Heart right ventricle (tissue), 16 donors: ENCODE measurements around the gene ZBTB48. TPM values are rescaled to one million over a fixed set of nuclear protein-coding genes. Genes with fewer than 3 reads are reported as not detected.

Source experiments
- ATAC-seq, 8 donors: fragments of 200-7000 bp; cut with Tn5 transposase; one replicate each; pipeline ENCODE4 v1.9.1; 2020; ENCODE audit warnings: mild to moderate bottlenecking in 8 of 8, moderate library complexity in 8 of 8, moderate number of reproducible peaks in 1 of 8
- DNase-seq, 2 donors: peaks; one replicate each; pipeline ENCODE4 v3.0.0-alpha.2; 2020
- H3K27ac ChIP-seq, 10 donors: fragments of 200-600 bp; sonication (generic) in 2 of 10; one replicate each; pipeline versions ENCODE4 v1.5.0 to v1.8.0; 2020 to 2022; ENCODE audit warnings: mild to moderate bottlenecking in 3 of 10
- H3K27me3 ChIP-seq, 7 donors: fragments of 200-600 bp; one replicate each; pipeline ENCODE4 v1.8.0; 2021 to 2022; ENCODE audit warnings: mild to moderate bottlenecking in 2 of 7
- H3K36me3 ChIP-seq, 9 donors: fragments of 200-600 bp; sonication (generic) in 1 of 9; one replicate each; pipeline versions ENCODE4 v1.5.0 to v1.8.0; 2020 to 2022; ENCODE audit warnings: mild to moderate bottlenecking in 2 of 9
- H3K4me1 ChIP-seq, 9 donors: fragments of 200-600 bp; sonication (generic) in 1 of 9; one replicate each; pipeline versions ENCODE4 v1.5.0 to v1.8.0; 2020 to 2022; ENCODE audit warnings: mild to moderate bottlenecking in 4 of 9
- H3K4me3 ChIP-seq, 10 donors: fragments of 200-600 bp; sonication (generic) in 2 of 10; one replicate each; pipeline versions ENCODE4 v1.5.0 to v1.8.0; 2020 to 2022; ENCODE audit warnings: mild to moderate bottlenecking in 7 of 10, moderate library complexity in 2 of 10
- H3K9me3 ChIP-seq, 11 donors: fragments of 200-600 bp in 10 of 11; sonication (generic) in 2 of 11; one replicate each; pipeline versions ENCODE4 v1.5.0 to v1.8.0; 2013 to 2022; ENCODE audit warnings: mild to moderate bottlenecking in 2 of 11, control low read depth in 1 of 11, moderate library complexity in 1 of 11
- WGBS, 2 donors: extraction: QIAGEN DNeasy Blood & Tissue Kit; methylation state at CpG; one replicate each; pipeline ENCODE4 v1.1.7; 2013; ENCODE audit warnings: inconsistent platforms in 1 of 2; 5-methylcytosine and 5-hydroxymethylcytosine counted together
- intact Hi-C, 10 donors: fragments of 100-400 bp; cut with DNase I; formaldehyde crosslinking; loops; one replicate each; pipeline versions ENCODE4 v1.11.1 to v1.14.2; 2022
- polyA plus RNA-seq, 2 donors: library from polyadenylated mRNA; stranded (reverse); fragments of 200-250 nt; gene quantifications; one replicate each; pipeline ENCODE4 v1.2.3, GENCODE V29; 2013
- total RNA-seq, 10 donors: library from RNA; stranded (reverse); fragmentation: NEBNext Ultra II Directional in 3 of 10; extraction: Animal tissue kit (Norgen Biotek cat#: 25700) in 3 of 10; gene quantifications; one replicate each; pipeline versions ENCODE4 v1.2.1 to v1.2.4, GENCODE V29; 2021 to 2023
- TF ChIP-seq, protein P1 (sequence below), 9 donors: fragments of 200-600 bp; sonication (generic) in 2 of 9; IDR thresholded peaks; one replicate each; pipeline versions ENCODE4 v1.5.0 to v1.8.0; 2021 to 2022; ENCODE audit warnings: antibody characterized with exemption in 9 of 9, mild to moderate bottlenecking in 5 of 9, moderate library complexity in 1 of 9
- donor health status: Arrhythmogenic right ventricular cardiomyopathy.
- donor health status: ischemic (EF 13 %, LVEDD 7.1; RV severe dilation, severe dysfunction).
- donor health status: healthy with polysubstance abuse.
- donor health status: DM: no; HTN: yes; CAD: no.
- donor health status: DM: no; HTN: no; CAD: no.
- donor health status: ischemic (EF 25% LVEDD 6.9; RV normal size, moderate dysfunction).
- donor health status: ischemic (EF 25% LVEDD 5.7; RV mildly dilated, moderate dysfunction).
- donor health status: healthy.
- donor health status: DM: yes; HTN: yes; CAD: no.
- donor health status: Ischemic cardiomyopathy.
- donor health status: ischemic (EF 35%, LVEDD 5.7; RV mildly dilated, moderate dysfunction).
- donor health status: nonischemic (EF 11% LVEDD 7.7; RV severe dilation, severe dysfunction).
- donor health status: DM: yes; HTN: yes; CAD: no.
- donor health status: PGD.
- donor health status: ischemic (EF 29% LVEDD 5.4; RV normal size, mild dysfunction).
- donor health status: nonischemic (EF 23%, LVEDD 6.1; RV moderate dilation, normal function).

Gene ZBTB48
- total and polyA plus RNA-seq, 12 donors: 7.3 to 41.5 (median 12.4) TPM

DNA sequence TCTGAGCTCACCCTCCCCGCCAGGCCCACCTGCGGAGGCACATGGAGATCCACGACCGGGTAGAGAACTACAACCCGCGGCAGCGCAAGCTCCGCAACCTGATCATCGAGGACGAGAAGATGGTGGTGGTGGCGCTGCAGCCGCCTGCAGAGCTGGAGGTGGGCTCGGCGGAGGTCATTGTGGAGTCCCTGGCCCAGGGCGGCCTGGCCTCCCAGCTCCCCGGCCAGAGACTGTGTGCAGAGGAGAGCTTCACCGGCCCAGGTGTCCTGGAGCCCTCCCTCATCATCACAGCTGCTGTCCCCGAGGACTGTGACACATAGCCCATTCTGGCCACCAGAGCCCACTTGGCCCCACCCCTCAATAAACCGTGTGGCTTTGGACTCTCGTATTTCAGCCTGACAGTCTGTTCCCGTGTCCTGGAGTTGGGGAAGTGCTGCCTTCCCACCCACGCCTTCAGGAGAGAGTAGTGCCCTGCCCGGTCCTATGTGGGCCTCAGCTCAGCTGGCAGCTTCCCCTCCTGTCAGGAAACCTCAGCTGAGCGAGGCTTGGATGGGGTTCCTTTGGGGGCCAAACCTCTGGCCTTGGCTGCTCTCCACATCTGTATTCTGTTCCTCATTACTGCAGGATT lies 9.2 kb downstream of the ZBTB48 start:
- Histone ChIP-seq H3K4me1 (peaks cover 27 to 82% (median 71%) of the 10 kb centered on the region in 9 donors), H3K9me3 (no peaks in the 10 kb centered on the region), H3K36me3 (peaks cover 0 to 83% (median 42%) of the 10 kb centered on the region in 9 donors), H3K4me3 (no peak overlapping the region), H3K27me3 (no peaks in the 10 kb centered on the region), H3K27ac (peak overlapping the region in 9 of 10 donors; percentile 10 to 53 (median 42))
- TF ChIP-seq, protein P1, sequence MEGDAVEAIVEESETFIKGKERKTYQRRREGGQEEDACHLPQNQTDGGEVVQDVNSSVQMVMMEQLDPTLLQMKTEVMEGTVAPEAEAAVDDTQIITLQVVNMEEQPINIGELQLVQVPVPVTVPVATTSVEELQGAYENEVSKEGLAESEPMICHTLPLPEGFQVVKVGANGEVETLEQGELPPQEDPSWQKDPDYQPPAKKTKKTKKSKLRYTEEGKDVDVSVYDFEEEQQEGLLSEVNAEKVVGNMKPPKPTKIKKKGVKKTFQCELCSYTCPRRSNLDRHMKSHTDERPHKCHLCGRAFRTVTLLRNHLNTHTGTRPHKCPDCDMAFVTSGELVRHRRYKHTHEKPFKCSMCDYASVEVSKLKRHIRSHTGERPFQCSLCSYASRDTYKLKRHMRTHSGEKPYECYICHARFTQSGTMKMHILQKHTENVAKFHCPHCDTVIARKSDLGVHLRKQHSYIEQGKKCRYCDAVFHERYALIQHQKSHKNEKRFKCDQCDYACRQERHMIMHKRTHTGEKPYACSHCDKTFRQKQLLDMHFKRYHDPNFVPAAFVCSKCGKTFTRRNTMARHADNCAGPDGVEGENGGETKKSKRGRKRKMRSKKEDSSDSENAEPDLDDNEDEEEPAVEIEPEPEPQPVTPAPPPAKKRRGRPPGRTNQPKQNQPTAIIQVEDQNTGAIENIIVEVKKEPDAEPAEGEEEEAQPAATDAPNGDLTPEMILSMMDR (IDR thresholded peaks at IDR 0.05): no peak
- no peak for ATAC-seq
- no peak for DNase-seq
- 79 to 81% methylated on average over 24 of the region's 24 CpGs for WGBS, 2 donors
- intact Hi-C loops: no loop called here

DNA sequence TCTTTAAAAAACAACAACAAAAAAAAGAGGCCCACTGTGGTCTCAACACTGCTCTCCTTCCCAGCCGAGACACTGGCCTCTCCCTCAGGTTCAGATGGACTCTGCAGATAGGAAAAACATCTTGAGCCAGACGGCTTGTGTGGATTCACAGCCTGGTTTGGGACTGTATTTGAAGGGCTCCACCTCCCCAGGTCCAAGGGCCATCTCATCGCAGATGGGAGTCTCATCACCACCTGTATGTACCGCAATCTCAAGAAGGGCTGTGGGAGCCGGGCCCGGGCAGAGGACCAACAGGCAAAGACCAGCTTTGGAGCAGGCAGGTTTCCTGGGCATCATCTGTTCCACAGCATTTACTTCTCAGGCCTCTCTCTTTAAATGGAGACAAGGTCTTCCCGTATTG lies 10.3 kb downstream of the ZBTB48 start:
- intact Hi-C loops: no loop called here
- DNase-seq (no peak), ATAC-seq (no peak)
- H3K36me3 ChIP-seq: peaks cover 0 to 93% (median 53%) of the 10 kb centered on the region in 9 donors
- WGBS, 2 donors: 87 to 88% methylated on average over 7 of the region's 7 CpGs
- no peaks in the 10 kb centered on the region for H3K9me3 ChIP-seq
- peak overlapping the region in 2 of 10 donors; percentile 15 to 39 for H3K27ac ChIP-seq
- TF ChIP-seq, protein P1 (IDR thresholded peaks at IDR 0.05): no peak
- H3K4me1 ChIP-seq: peaks cover 27 to 86% (median 64%) of the 10 kb centered on the region in 9 donors
- no peaks in the 10 kb centered on the region for H3K27me3 ChIP-seq
- H3K4me3 ChIP-seq: no peak overlapping the region

DNA sequence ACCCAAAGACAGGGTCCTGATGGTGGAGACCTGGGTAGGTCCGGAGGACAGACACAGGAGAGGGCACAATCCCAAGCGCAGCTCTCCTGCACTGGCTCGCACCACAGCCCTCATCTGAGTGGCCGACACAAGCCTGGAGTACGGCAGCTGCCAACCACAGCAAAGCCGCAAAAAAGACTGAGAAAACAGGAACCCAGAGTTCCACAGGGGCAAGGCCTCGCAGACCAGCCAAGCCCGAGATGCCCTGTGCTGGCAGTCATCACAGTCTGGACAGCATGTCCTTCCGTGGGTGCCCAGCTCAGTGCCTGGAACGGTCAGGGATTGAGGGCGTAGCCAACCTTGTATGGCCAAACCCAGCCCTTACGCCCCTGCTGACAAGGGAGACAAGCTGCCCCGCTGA lies 11.4 kb downstream of the ZBTB48 start:
- WGBS, 2 donors: 69 to 72% methylated on average over 13 of the region's 13 CpGs
- Histone ChIP-seq H3K27ac (peak overlapping the region in 9 of 10 donors; percentile 8 to 62 (median 34)), H3K9me3 (no peaks in the 10 kb centered on the region), H3K36me3 (peaks cover 0 to 100% (median 63%) of the 10 kb centered on the region in 9 donors), H3K4me3 (no peak overlapping the region), H3K27me3 (no peaks in the 10 kb centered on the region), H3K4me1 (peaks cover 25 to 85% (median 68%) of the 10 kb centered on the region in 9 donors)
- ATAC-seq: peak in 4 of 8 donors; percentile 12 to 60 (median 19)
- intact Hi-C loops: no loop called here
- DNase-seq: peak in 1 of 2 donors; percentile 30
- TF ChIP-seq, protein P1 (IDR thresholded peaks at IDR 0.05): no peak

DNA sequence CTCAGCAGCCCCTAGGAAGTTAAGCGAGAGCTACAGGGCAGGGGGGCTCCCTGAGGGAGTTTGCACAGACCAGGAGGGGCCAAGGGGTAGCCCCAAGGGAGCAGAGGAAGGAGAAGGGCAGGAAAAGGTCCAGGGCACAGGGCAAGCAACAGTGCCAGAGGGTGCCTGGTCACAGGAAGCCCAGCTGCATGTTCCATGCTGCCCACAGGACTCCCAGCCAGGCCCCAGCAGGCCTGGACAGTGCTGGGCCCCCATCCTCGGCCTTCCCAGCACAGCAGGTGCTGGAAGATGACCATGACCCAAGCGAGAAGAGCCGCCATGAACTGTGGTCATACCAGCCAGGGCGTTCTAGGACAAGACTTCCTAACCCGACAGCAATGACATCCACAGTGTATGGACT lies 11.8 kb downstream of the ZBTB48 start:
- Histone ChIP-seq H3K4me1 (peaks cover 24 to 85% (median 68%) of the 10 kb centered on the region in 9 donors), H3K9me3 (no peaks in the 10 kb centered on the region), H3K27ac (peak overlapping the region in 9 of 10 donors; percentile 8 to 62 (median 34)), H3K36me3 (peaks cover 0 to 100% (median 67%) of the 10 kb centered on the region in 9 donors), H3K27me3 (no peaks in the 10 kb centered on the region), H3K4me3 (no peak overlapping the region)
- intact Hi-C loops: no loop called here
- ATAC-seq (no peak), DNase-seq (no peak)
- WGBS, 2 donors: 86 to 89% methylated on average over 6 of the region's 6 CpGs
- TF ChIP-seq, protein P1 (IDR thresholded peaks at IDR 0.05): no peak
